Retina (tissue), 1 donor: ENCODE measurements around the gene BCL11A.

Experiments
- DNase-seq: peaks from one replicate; pipeline ENCODE4 v3.0.0-alpha.2; 2016

Gene BCL11A

DNA sequence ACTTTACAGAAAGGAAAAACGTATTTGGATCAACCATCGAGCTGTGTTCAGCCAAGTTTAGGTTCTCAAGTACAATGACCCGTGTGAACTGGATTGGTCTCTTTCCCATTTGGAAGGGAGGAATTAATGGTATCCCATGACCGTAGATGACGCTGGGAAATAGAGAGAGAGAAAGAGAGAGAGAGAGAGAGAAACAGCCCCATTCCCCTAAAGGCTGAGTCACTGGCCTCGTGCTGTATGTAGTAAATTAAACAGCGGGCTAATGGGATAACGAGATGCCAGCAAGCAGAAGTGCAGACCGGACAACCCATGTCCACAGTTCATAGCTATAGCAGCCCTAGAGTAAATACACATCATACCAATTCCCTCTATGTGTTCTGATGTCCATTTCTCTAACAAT, 99.6 kb downstream of the BCL11A start:
- DNase-seq = peak; percentile 47

- peak; percentile 79 for DNase-seq
Measured at GRCh38 chr2:60453301-60453700, 100.2 kb downstream of the BCL11A start.

- no peak for DNase-seq
Measured at GRCh38 chr2:60450488-60450887, 103.0 kb downstream of the BCL11A start.

- no peak for DNase-seq
Measured at GRCh38 chr2:60447943-60448342, 105.5 kb downstream of the BCL11A start.

GRCh38 chr2:60446413-60447267, 106.8 kb downstream of the BCL11A start:
- peak; percentile 66 for DNase-seq

- no peak for DNase-seq
Measured at GRCh38 chr2:60445684-60446179, 107.7 kb downstream of the BCL11A start.

DNA sequence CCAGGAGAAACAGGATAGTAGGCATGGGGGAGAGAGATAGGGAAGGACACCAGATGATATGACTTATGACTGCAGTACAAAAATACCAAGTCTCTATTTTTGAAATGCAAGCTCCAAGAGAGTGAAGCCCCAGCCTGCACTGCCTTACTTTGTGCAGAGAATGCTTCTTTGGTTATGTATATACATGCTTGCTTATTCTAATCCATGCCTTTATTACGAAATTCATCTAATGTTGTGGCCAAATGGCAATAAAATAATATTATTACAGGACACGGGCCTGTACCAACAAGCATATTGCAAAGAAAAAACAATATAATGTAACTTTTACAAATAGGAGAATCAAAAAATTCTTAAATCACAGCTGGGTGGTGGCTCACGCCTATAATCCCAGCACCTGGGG, 110.8 kb downstream of the BCL11A start:
- no peak for DNase-seq

- no peak for DNase-seq
Measured at GRCh38 chr2:60441800-60442199, 111.7 kb downstream of the BCL11A start.

GRCh38 chr2:60440767-60441163, 112.7 kb downstream of the BCL11A start:
- no peak for DNase-seq

DNA sequence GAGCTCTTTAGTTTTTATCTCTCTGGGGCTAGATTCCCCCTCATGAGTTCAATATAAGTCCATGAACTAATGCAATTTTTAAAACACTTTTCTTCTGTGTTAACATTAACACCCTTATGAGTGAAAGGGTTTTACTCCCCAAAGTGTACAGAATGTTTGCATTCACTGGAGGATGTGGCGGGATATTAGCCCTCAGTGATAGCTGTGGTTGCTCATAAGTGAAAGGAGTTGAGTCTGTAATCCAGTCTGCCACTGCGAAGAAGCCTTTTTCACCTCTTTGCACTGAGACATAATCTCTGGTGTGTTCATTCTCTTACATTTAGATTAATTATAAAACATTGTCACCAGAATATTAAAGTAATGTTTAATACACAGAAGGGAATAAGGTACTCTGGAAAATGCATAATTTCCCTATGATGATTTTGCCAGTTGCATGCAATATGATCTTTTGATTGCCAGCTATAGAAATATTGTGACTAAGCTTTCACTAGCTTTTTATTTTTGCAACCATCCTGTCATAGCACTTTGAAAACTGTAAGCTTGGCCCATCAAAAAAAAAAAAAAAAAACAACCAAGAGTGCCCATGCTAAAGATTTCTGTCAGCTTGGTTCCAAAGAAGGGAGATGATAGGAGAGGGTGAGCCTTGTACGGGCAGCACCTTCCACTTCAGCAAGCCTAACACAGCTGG, 113.2 kb downstream of the BCL11A start:
- DNase-seq = no peak

- no peak for DNase-seq
Measured at GRCh38 chr2:60439219-60439974, 114.1 kb downstream of the BCL11A start.

DNA sequence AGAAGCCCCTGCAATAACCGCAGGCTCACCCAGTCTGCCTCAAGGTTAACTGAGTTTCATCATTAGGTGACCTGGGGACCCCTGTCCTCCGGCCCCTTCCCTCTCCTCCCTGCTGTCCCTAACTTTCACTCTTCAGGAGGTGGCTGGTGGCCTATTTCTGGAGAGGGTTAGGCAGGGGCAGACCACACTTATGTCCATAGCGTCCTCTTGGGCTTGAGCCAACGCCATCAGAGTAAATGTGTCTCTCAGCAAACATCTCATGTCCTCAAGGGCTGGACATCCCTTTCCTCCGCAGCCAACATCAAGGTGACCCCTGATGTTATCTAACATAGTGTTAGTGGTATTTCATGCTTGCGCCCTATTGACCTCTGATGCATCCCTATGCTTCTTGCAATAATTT, 114.8 kb downstream of the BCL11A start:
- DNase-seq = no peak

- no peak for DNase-seq
Measured at GRCh38 chr2:60438131-60438530, 115.3 kb downstream of the BCL11A start.

GRCh38 chr2:60437080-60437696, 116.3 kb downstream of the BCL11A start:
- DNase-seq = no peak

- DNase-seq = no peak
Measured at GRCh38 chr2:60433018-60433596, 120.3 kb downstream of the BCL11A start.

- no peak for DNase-seq
Measured at GRCh38 chr2:60432035-60432601, 121.3 kb downstream of the BCL11A start.

GRCh38 chr2:60429681-60430080, 123.8 kb downstream of the BCL11A start:
- DNase-seq = no peak

- DNase-seq = no peak
Measured at GRCh38 chr2:60426880-60427279, 126.6 kb downstream of the BCL11A start.

- no peak for DNase-seq
Measured at GRCh38 chr2:60426341-60426740, 127.1 kb downstream of the BCL11A start.

DNA sequence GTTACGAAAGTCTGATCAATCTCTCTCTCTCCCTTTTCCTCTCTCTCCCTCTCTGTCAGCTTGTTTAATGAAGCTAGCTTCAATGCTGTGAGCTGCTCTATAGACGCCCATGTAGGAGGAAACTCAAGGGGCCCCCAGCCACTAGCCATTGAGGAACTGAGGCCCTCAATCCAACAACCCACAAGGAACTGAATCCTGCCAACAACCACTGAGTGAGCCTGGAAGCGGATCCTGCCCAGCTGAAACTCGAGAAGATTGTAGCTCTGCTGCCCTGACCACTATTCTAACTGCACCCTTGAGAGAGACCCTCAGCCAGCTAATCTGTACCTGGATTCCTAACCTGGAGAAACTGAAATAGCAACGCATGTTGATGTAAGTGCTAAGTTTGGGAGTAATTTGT, 129.2 kb downstream of the BCL11A start:
- no peak for DNase-seq

DNA sequence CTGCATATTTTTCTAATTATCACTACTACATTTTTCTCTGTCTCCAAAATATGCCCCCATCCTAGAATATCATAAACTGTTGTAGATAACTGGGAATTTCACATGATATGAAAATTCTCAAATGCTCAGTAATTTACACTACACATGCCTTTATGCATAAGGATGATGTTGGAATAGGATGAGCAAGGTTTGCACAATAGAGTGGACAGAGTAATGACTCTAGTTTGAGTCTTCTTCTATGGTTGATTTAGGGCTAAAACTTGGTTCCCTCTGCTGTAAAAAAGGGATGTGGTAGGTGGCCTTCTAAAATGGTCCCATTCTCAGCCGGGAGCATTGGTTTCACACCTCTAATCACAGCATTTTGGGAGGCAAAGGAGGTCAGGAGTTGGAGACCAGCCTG, 129.9 kb downstream of the BCL11A start:
- no peak for DNase-seq

GRCh38 chr2:60422826-60423483, 130.5 kb downstream of the BCL11A start:
- DNase-seq = no peak
